Mesothelial cell of epicardium (in vitro differentiated cells): ENCODE data around the gene TNNI3. TPM values are rescaled to one million over a fixed set of nuclear protein-coding genes. Genes with fewer than 3 reads are reported as not detected.
"Not testable (repeated sequence)": the region's sequence is repeated elsewhere in the genome, so short reads cannot be mapped to it uniquely, and the experiment has no call there.

Source experiments
- DNase-seq, 2 experiments: peaks; one replicate each; pipeline ENCODE4 v3.0.0; 2021; ENCODE audit warnings: low spot score in 2 of 2; ENCODE audit not compliant: unreplicated experiment in 2 of 2
- H3K27ac Mint-ChIP-seq: 2 replicates; pipeline ENCODE4 v1.8.0; 2021; ENCODE audit warnings: mixed read lengths
- H3K27me3 Mint-ChIP-seq: 2 replicates; pipeline ENCODE4 v1.8.0; 2021; ENCODE audit warnings: low read depth, mixed read lengths
- H3K36me3 Mint-ChIP-seq: 2 replicates; pipeline ENCODE4 v1.8.0; 2021; ENCODE audit warnings: mixed read lengths
- H3K4me1 Mint-ChIP-seq: 2 replicates; pipeline ENCODE4 v1.8.0; 2021; ENCODE audit warnings: mixed read lengths
- H3K4me3 Mint-ChIP-seq: 2 replicates; pipeline ENCODE4 v1.8.0; 2021; ENCODE audit warnings: mild to moderate bottlenecking, moderate library complexity, mixed read lengths
- H3K9me3 Mint-ChIP-seq: 2 replicates; pipeline ENCODE4 v1.8.0; 2021; ENCODE audit warnings: mixed read lengths
- total RNA-seq: library from RNA; stranded (reverse); gene quantifications from 3 replicates; pipeline ENCODE4 v1.2.1, GENCODE V29; 2021
- TF ChIP-seq, protein P1 (sequence below): fragments of 200-600 bp; sonication (generic); IDR thresholded peaks from one replicate; pipeline ENCODE4 v1.5.0; 2021; ENCODE audit warnings: antibody characterized with exemption; ENCODE audit not compliant: unreplicated experiment

Gene TNNI3
- total RNA-seq, 1 donor from 2014 or later: 6.3 TPM

DNA sequence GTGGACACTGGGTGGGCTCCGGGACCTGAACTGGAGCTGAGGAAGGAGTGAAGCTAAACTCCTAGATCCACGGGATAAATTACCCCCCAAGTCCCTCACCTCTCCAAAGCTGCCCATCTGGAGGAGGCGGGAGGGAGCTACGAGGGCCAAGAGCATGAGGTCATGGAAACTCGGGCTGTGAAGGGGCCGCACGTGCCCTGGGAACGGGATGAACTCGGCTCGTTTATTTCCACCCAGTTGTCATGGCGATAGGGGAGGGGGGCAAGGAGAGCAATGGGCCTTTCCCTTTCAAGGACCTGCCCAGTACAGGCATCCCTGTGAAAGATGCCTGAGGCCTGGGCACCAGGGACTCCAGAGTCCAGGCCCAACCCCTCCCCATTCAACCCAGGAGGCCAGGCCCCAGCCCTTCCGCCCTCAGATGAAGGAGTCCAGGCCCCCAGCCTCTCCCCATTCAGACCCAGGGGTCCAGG, 43.9 kb downstream of the TNNI3 start:
- DNase-seq: peak; percentile 64 to 74
- H3K27me3 Mint-ChIP-seq: no peaks in the 10 kb centered on the region
- H3K27ac Mint-ChIP-seq: peak overlapping the region; percentile 93
- peaks cover 32% of the 10 kb centered on the region for H3K4me1 Mint-ChIP-seq
- peaks cover 5% of the 10 kb centered on the region for H3K36me3 Mint-ChIP-seq
- TF ChIP-seq, protein P1, sequence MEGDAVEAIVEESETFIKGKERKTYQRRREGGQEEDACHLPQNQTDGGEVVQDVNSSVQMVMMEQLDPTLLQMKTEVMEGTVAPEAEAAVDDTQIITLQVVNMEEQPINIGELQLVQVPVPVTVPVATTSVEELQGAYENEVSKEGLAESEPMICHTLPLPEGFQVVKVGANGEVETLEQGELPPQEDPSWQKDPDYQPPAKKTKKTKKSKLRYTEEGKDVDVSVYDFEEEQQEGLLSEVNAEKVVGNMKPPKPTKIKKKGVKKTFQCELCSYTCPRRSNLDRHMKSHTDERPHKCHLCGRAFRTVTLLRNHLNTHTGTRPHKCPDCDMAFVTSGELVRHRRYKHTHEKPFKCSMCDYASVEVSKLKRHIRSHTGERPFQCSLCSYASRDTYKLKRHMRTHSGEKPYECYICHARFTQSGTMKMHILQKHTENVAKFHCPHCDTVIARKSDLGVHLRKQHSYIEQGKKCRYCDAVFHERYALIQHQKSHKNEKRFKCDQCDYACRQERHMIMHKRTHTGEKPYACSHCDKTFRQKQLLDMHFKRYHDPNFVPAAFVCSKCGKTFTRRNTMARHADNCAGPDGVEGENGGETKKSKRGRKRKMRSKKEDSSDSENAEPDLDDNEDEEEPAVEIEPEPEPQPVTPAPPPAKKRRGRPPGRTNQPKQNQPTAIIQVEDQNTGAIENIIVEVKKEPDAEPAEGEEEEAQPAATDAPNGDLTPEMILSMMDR: no peak
- H3K9me3 Mint-ChIP-seq: no peaks in the 10 kb centered on the region
- peak overlapping the region; percentile 31 for H3K4me3 Mint-ChIP-seq

DNA sequence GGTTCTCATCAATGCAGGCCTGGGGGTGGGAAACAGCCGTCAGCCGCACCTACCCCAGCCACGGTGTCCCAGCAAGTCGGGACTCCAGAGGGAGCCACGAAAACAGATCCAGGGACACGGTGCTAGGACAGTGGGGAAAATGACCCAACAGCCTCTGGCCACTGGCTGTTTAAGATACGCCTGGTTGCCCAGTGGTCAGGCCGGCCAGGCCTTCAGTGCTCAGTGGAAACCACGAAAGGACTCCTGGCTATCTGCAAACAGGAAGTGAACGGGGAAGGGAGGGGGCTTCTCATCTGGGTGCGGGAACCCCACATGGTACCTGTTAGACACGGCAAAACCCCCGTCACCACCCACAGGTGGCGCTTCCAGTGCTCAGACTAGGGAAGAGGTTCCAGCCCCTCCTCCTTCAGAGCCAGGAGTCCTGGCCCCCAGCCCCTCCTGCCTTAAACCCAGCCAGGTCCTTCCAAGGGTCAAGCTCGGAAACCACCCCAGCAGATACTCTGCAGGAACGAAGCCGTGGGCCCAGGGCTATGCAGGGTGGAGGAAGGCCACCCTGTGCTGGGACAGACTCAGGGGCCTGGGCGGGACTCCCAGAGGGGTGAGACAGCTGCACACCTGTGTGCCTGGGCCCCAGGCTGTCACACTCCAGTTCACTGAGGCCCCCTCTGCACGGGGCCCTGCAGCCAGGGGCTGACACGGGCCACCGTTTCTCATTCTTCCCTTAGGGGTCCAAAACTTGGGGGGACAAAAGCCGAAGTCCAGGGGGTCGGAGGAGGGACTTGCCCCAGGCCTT, 44.6 kb downstream of the TNNI3 start:
- Mint-ChIP-seq H3K9me3 (no peaks in the 10 kb centered on the region), H3K4me1 (peaks cover 32% of the 10 kb centered on the region), H3K4me3 (peak overlapping the region; percentile 31), H3K27me3 (no peaks in the 10 kb centered on the region), H3K27ac (peak overlapping the region; percentile 93), H3K36me3 (peaks cover 8% of the 10 kb centered on the region)
- no peak for DNase-seq
- TF ChIP-seq, protein P1: no peak

DNA sequence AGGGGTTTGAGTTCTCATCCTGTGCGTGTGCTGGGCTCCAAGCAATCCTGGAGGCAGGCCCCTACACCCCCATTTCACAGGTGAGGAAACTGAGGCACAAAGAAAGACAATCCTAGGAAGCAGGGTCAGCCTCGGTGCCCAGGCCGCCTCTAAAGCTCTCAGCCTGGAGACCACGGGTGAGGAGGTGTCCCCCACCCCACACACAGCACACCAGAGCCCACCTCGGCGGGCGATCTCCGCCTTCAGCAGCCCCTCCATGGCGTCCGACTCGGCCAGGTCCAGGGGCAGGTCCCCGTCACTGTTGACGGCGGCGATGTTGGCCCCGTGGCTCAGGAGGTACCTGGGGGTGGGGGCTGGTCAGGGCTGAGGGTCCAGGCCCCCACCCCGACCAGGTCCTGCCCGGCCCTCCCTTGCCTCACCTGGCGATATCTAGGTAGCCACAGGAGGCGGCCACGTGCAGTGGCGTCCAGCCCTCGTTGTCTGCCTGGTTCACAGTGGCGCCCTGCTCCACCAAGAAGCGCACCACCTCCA, 45.2 kb downstream of the TNNI3 start:
- TF ChIP-seq, protein P1: no peak
- peak overlapping the region; percentile 93 for H3K27ac Mint-ChIP-seq

DNA sequence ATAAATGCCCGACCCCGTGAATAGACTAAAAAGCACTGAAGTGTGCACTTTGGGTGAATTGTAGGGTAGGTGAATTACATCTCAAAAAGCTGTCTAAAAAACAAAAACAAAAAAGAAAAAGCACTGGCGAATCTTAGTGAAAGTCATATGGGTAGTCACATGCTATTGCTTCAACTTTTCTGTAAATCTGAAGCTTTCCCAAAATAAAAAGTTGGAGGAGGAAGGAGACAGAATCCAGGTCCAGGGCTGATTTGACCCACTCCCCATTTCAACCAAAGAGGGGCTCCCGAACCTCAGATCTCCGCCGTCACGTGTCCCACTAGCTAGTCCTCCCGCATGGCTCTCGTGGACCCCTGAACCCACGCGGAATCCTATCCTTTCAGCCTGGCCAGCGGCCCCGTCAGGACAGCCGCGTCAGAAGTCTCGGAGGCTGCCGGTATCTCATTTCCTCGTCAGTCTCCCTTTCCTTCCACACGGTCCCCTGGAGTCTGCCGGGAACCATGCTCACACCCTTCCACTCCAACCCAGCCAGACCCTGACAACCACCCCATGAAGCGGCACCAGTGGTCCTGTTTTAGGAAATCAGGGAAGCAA, 46.2 kb downstream of the TNNI3 start:
- peaks cover 23% of the 10 kb centered on the region for H3K4me1 Mint-ChIP-seq
- DNase-seq: no peak
- H3K9me3 Mint-ChIP-seq: no peaks in the 10 kb centered on the region
- no peaks in the 10 kb centered on the region for H3K27me3 Mint-ChIP-seq
- H3K27ac Mint-ChIP-seq: peak overlapping the region; percentile 64
- TF ChIP-seq, protein P1: no peak
- H3K4me3 Mint-ChIP-seq: no peak overlapping the region
- H3K36me3 Mint-ChIP-seq: peaks cover 14% of the 10 kb centered on the region

More for the DNA sequence above, 45.2 kb downstream of the TNNI3 start:
- peaks cover 8% of the 10 kb centered on the region for H3K36me3 Mint-ChIP-seq
- no peaks in the 10 kb centered on the region for H3K27me3 Mint-ChIP-seq
- DNase-seq: no peak
- peaks cover 29% of the 10 kb centered on the region for H3K4me1 Mint-ChIP-seq
- H3K4me3 Mint-ChIP-seq: no peak overlapping the region
- no peaks in the 10 kb centered on the region for H3K9me3 Mint-ChIP-seq

DNA sequence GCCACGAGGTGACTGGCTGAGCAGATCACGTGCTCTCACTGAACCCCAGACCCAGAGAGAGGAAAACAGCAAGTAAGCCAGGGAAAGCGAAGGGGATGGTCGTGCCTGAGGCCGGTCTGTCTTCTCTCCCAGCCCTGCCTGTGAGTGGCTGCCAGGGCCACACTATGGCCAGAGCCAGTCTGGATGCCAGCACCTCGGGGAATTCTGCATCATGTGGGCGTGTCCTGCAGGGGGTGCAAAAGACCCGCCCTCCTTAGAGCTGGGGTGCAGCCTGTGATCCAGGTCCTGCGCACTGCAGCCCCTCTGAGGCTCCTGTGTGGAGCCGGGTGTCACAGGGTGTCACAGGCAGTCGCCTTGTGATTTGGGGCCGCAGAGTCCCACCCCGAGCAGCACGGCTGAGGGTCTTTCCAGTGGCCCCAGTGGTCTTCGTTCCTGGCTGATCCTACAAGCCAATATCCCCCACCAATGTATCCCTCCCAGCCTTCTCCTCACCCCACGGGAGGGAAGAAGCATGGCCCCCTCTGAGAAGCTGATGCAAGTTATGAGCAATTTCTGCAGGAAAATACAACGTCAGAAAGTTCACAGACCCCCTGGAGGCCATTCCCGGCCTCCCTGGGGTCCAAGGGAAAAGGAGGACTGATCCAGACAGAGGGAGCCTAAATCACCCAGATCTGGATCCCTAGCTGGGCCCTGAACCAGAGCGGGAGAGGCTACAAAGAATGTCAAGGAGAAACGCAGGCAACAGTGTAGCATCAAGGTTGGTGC, 47.8 kb downstream of the TNNI3 start:
- Mint-ChIP-seq H3K9me3 (no peaks in the 10 kb centered on the region), H3K27ac (no peak overlapping the region), H3K27me3 (no peaks in the 10 kb centered on the region), H3K4me1 (peaks cover 8% of the 10 kb centered on the region), H3K36me3 (peaks cover 14% of the 10 kb centered on the region), H3K4me3 (no peak overlapping the region)
- TF ChIP-seq, protein P1: no peak
- no peak for DNase-seq

DNA sequence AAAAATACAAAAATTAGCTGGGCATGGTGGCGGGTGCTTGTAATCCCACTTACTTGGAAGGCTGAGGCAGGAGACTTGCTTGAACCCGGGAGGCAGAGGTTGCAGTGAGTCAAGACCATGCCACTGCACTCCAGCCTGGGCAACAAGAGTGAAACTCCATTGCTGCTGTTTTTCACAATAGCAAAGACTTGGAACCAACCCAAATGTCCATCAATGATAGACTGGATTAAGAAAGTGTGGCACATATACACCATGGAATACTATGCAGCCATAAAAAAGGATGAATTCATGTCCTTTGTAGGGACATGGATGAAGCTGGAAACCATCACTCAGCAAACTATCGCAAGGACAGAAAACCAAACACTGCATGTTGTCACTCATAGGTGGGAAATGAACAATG, 50.3 kb downstream of the TNNI3 start:
- H3K4me3 Mint-ChIP-seq, H3K9me3 Mint-ChIP-seq, H3K4me1 Mint-ChIP-seq, H3K27ac Mint-ChIP-seq, H3K27me3 Mint-ChIP-seq, DNase-seq: not testable (repeated sequence)
- H3K36me3 Mint-ChIP-seq: peaks cover 26% of the 10 kb centered on the region
